NCI-H146 treated with DMSO at 0.1 percent for 48 hours (cell line): ENCODE results near the gene CCDC110.
"Not testable (repeated sequence)": the region's sequence is repeated elsewhere in the genome, so short reads cannot be mapped to it uniquely, and the experiment has no call there.

Source experiments
- DNase-seq: peaks from one replicate; lab custom pipeline; 2025; ENCODE audit not compliant: unreplicated experiment; lab: John Stamatoyannopoulos, UW

Gene CCDC110

DNA sequence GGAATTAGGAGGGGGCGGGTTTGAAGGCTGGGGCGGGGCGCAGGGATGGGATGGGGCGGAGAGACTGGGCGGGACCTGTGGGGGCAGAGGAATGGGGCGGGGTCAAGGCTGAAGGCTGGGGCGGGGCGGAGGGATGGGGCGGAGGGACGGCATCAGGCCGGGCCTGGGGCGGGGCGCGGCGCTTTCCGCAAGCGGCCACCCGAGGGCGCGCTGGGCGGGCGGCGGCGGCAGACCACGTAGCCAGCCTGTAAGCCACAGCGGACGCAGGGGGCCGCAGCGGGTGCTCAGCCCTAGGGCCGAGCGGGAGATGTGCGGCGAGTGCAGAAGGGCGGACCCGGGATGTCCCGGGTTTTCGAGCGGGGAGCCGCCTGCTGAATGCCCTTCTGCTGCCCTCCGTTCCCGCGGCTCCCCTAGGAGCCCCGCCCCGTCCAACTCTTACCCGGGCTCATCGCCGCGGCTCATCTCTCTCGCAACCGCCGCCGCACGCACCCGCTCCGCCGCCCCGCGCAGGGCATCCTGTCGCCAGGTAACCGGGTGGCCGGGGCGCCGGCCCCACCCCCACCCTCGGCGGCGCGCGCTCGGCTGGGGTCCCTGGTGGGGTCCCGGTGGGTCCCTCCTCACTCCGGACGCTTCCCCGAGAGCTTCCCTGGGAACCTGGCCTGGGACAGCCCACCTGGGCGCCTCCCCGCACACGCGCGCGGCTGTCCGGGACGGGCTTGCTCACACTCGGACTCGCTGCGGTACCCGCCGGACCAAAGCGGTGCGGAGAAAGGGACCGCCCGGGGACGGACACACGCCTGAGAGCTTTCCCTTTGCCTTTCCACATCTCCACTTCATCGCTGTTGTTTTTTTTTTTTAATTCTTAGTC lies at the start of gene CCDC110:
Gene CCDC110 (minus strand): TSS at position 499 of the 868 bp plus-strand sequence. CDS start 50 bp downstream, at position 449.
- peak; percentile 32 for DNase-seq

DNA sequence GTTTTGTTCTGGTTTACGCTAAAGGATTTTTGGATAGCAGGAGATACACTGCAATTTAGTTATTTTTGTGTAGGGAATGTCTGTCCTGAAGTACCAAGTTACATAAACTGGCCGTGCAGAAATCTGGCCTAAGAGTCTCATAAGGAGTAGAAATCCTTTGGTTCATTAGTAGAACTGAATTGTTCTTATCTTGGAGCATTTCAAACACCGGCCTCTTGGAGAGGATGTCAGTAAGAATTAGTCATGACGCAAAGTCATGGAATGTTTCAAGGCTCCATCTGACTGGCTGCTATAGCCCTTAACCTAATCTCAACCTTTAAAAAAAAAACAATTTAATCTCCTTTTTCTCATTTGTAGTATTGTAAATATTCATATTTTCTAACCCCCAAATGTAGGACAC lies 48.6 kb upstream of the CCDC110 start:
- DNase-seq: no peak

DNA sequence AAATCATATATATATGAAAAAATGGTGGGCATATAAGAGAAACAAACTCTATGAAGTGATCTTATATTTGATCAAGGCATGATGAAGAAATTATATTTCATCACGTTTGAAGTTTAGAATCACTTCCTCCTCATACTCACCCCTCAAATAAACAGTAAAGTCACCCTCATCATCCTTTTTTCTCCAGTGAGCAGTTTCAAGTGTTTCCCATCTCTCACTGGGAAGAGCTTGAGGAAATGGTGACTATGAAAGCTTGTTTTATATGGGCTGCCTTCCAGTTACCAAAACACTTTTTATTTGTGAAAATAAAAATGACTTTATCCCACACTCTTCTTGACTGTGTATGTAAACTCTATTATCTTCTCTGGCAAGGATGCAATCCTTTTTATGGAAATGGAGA lies 47.0 kb upstream of the CCDC110 start:
- DNase-seq: no peak

DNA sequence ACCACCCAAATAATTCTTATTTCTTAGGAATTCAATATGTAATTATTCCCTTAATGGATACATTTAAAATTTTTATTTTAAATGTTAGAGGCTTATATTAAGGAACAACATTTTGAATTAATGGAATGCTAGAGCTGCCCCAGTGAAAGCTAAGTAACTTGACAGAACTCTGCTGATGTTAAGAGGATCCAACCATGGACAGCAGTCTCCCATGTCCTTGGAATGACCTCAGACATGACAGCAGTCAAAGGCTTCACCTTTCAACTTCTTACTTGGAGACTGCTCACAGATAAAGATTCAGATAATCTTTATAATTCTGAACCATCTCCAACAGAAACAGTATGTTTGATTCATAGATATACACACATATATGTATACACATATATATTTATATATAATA lies 46.5 kb upstream of the CCDC110 start:
- no peak for DNase-seq

DNA sequence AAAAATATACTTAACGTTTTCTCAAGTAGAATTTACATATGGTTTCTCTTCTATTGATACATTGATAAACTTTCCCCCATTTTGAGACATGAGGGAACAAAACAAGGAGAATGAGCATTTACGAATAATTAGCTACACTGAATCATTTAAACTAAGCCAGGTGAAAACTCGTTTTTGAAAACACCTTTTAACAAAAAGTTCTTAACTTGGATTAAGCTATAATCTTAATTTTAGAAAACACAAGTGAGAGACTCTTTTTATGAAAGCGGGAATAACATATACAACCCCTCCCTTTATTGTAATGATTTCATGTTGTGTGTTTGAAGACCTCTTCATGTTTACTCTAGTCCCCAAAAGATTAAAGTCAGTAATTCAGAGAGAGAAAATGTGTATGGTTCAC lies 43.7 kb upstream of the CCDC110 start:
- DNase-seq: no peak

DNA sequence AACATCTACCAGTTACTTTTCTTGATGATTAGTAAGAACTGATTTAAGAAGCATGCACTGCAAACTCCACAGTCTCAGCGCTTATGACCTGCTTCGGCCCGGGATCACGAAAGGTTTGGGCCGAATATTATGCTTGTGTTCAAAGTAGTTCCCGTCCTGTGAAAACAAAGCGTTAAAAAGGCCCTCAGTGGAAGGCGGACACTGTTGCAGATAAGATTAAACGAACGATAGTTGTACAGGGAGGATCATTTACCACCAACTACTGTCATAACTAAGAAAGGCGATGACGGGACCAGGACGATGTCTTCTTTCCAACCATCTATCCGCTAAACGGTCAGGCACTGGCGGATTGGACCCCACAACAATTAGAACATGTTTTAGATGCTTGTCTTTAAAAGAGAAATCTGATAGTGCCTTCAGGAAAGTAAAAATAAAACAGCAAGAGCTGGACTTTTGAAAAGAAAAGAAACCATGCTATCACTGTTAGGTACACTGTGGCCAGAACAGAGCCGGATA lies 42.7 kb upstream of the CCDC110 start:
- no peak for DNase-seq

DNA sequence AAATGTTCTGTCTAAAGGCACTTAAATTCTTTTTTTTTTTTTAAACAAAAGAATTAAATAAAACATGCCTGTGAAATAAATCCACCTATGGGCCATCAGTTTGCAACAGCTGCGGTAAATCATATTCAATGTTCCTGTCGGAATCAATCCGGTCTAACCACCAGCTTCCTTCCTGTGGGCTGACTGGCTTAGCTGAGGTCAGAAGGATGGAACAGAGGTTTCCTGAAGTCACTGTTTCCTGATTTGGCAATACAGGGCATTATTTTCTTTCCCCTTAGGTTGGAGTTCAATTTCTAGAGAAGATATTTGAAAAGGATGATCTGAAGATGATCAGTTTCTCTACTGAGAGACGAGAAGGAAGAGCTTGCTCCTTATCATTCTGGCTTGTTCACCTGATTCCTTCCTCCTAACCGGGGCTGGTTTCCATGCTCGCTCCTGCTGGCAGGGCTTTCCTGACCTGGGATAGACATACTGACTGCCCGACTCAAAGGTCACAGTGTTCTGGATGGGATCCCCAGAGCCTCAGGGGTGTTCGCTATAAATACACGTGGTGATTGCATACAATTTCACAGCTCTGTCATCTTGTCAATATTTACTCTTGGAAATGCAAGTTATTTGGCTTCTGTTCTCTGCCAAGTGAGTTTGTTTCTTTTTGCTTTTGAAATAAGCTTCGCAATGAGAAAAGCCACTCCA lies 42.1 kb upstream of the CCDC110 start:
- DNase-seq: no peak

DNA sequence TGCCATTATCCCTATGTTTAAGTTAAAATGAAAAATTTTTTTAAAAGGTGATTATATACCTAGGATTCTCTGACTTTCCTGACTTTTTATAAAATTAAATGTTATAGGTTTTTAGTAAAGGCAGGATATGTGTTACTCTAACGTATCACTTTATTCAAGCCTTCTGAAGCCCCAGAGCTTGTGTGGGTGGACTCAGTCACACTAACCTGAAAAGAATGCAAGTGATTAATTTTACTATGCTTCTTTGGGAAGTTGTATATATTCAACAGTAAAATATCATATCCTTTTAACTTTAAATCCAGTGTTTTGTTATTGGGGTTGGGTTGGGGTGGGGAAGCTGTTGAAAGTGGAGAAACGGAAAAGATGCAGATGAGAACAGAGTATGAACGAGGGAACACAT lies 41.0 kb upstream of the CCDC110 start:
- no peak for DNase-seq

DNA sequence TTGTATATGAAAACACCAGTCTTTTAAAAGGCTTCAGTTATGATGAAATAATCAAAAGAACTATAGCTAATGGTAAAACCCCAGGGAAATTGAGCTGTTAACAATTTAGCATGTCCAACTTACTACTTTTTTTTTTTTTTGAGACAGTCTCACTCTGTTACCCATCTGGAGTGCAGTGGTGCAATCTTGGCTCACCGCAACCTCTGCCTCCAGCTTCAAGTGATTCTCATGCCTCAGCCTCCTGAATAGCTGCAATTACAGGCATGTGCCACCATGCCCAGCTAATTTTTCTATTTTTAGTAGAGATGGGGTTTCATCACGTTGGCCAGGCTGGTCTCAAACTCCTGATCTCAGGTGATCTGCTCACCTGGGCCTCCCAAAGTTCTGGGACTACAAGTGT lies 39.7 kb upstream of the CCDC110 start:
- DNase-seq: not testable (repeated sequence)

DNA sequence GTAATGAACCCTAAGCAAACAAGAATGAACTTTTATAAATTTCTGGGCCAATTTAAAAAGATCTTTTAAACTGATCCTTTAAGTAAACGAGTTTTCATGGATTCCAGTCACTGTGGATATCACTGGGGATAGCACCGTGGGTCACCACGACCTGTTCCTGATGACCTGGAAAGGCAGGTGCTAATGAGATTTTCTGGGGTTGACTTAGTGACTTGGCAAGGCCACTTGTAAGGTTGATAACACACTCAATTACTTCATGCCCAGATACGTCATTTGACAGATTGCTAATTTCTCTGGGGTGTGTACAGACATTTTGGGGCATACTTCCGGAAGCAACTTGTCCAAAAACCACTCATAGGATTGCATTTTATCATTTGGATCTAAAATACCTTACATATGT lies 39.3 kb upstream of the CCDC110 start:
- DNase-seq: no peak

DNA sequence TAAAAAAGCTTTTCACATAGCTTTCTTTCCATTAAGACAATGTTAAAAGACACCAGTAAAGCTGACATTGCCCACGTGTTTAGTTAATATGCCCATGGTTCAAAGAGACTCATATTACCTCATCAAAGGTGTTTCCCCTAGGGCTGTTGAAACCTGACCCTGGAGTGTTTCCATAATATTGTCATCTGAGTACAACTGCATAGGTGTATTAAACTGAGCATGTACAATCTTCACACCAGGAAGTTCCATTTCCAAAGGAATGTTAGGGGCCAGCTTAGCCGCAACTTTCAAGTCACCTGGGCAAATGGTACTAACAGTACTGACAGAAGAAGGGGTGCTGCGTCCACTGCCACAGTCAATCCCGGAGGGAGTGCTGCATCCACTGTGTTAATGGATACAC lies 36.6 kb upstream of the CCDC110 start:
- peak; percentile 1 for DNase-seq

DNA sequence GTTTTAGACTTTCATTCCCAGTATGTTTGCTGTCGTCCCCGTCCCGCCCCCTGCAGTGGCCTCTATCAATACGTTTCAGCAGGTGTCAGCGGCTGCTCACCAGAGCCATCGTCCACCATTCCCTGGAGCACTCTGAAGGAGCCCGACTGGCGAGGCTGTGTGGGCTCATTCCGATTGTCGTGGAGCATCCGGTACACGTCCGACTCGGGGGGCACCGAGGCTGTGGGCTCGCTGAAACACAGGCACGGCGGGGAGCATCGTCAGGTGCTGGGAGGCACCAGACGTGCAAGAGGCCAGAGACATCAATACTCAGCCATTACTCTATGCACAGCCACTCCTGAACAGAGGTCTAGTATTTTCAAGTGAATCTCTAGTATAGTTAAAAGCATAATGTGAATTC lies 34.9 kb upstream of the CCDC110 start:
- no peak for DNase-seq

DNA sequence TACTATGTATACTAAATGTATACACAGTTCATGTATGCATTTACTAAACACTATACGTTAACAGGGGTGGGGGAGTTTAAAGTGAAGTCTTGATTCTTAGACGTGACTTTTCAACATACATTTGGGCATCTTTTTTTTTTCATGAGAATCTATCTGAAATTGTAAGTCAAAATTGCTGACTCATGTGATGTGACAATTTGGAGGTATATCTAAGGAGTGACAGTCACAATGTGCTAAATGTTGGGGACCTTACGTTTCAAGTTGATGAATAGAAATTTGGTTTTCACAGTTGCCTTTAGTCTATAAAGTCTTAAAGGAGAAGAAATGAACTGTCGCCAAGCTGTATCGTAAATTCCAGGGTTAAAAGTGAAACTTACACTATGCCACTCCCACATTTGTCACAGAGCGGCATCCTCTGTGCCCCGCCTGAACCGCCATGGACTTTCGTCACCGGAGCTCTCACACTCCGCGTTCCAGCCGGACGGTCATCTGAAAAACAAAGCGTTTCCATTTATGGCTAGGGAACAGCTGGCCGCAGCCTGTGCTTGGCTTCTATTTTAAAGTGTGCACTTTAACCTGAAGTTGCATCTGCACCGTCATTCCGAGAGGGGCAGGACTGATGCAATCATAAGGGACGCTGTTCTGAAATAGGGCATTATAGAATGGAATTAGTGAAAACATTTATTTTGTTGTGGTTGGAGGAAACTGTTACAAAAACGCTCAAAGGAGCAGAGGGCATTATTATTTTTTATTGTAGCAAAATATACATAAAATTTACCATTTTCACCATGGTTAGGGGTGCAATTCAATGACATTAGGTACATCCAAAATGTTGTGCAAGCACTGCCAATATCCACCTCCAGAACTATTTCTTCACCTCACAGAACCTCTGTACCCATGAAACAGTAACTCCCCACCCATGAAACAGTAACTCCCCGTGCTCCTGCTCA lies 32.8 kb upstream of the CCDC110 start:
- DNase-seq: no peak

DNA sequence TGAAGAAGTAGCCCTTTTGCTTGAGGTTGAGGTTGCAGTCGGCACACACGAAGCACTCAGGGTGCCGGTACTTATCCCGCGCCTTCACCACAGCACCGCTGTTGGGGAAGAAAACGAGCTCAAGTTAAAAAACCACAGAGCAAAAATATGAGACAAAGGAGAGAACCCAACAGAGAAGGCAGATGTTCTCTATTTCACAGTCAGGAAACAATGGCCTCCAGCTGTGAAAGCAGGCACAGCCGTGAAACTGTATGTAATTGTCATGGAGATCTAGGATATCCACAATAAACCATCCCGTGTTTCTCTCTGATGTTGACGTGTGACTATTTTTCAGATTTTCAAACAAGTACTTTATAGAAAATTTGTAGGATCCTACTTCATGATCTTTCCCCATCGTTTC lies 30.9 kb upstream of the CCDC110 start:
- DNase-seq: no peak

DNA sequence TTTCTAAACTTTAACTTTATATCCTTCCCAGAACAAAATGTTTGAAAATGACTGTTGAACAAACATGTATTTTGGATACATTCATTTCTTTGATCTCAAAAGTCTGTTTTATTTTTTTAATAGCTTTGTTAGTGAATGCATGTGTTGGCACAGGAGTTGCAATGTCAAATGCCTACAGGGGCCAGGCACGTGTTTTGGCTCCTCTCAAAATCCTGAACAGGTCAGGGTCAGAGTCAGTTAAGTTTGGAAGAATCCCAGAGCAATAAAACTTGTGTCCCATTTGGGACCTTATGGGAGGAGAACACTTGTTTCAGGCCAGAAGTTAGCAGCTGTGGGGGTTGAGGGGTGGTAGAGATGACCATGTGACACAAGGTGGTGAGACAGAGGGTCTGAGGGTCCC lies 29.0 kb upstream of the CCDC110 start:
- no peak for DNase-seq

DNA sequence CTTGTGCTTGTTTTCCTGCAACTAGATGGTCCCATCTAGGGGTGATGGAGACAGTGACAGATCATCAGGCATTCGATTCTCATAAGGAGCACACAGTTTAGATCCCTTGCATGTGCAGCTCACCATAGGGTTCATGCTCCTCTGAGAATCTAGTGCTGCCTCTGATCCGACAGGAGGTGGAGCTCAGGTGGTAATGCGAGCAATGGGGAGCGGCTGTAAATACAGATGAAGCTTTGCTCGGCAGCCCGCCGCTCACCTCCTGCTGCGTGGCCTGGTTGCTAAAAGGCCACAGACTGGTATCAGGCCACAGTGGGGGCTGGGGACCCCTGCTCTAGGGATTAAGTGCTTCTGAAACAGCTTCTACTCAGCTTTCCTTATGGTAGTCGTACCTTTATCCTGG lies 28.5 kb upstream of the CCDC110 start:
- no peak for DNase-seq

DNA sequence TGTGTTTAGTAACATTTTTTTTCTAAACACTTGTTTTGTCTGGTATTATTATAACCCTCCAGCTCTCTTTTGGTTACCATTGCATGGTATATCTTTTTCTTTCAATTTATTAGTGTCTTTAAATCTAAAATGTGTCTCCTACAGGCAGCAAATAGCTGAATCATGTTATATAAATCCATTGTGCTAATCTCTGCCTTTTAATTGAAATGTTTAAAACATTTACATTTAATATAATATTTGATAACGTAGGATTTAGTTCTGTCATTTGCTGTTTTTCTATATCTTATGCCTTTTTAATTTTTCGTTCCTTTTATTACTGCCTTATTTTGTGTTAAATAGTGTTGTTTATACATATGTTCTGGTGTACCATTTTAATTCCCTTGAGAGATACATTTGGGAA lies 17.1 kb upstream of the CCDC110 start:
- no peak for DNase-seq

DNA sequence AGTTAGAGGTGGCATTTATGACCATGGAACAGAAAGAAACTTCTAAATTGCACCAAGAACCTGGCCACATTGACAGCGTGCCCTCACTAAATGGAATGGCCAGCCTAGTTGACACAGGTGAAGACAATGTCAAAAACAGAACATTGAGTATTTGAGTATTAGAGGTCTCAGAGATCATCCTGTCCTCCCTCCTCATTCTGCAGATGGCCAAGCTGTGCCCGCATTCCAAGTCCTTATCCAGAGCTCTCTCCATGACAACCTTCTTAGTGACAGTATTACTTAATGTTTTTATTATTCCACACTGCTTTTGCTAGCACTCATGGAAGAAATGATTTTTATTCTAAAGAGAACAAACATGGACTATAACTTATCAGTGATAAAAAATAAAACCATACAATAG lies 9.9 kb upstream of the CCDC110 start:
- no peak for DNase-seq

DNA sequence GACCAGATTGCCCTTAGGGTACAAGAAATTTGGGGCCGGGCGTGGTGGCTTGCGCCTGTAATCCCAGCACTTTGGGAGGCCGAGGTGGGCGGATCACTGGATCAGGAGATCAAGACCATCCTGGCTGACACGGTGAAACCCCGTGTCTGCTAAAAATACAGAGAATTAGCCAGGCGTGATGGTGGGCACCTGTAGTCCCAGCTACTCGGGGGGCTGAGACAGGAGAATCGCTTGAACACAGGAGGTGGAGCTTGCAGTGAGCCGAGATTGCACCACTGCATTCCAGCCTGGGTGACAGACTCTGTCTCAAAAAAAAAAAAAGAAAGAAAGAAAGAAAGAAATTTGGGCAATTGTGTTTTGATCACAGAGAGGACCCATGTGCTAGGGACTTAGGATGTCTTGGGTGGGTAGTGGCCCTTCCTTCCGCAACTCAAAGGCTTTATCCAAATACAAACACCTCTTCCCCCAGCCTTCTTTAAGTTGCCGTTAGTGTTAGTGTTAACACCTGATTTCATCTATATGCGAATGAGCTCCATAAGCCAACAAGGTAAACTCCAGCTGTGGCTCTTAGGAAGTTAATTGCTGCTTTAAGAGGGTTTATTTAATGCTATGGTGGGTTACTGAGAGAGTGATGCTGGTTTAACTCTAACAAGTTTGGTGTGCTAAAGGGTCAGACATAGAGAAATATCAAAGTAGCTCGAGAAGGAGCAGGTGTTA lies 8.6 kb upstream of the CCDC110 start:
- no peak for DNase-seq

DNA sequence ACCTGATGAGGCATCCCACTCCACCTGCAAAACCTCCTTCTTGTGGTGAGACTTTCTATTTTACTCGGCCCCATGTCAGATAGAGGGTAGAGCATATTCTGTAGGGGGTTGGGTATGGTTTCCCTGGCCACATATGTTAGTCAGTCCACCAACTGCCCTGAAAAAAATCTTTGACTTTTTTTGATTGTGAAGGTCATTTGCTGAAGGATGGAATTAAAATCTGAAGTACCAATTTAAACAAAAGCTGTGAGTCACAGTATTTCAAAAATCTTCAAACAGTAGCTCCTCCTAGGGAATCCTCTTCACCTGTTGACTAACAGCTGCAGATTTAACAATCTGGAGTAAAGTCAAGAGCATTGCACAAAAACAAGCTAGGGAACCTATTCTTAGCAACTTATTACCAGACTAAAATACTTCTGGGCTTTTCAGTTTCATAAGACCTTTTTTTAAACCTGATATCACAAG lies 8.0 kb upstream of the CCDC110 start:
- no peak for DNase-seq
